ENCODE results near the gene GPBP1. TPM values are rescaled to one million over a fixed set of nuclear protein-coding genes. Genes with fewer than 3 reads are reported as not detected.

Gene GPBP1, protein sequence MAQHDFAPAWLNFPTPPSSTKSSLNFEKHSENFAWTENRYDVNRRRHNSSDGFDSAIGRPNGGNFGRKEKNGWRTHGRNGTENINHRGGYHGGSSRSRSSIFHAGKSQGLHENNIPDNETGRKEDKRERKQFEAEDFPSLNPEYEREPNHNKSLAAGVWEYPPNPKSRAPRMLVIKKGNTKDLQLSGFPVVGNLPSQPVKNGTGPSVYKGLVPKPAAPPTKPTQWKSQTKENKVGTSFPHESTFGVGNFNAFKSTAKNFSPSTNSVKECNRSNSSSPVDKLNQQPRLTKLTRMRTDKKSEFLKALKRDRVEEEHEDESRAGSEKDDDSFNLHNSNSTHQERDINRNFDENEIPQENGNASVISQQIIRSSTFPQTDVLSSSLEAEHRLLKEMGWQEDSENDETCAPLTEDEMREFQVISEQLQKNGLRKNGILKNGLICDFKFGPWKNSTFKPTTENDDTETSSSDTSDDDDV
- 38.9 and 193 TPM in 2 replicates for total RNA-seq (2011; cell fraction: chromatin; rRNA removed; ENCODE audit: low replicate concordance)
- 20.5 and 30.5 TPM in 2 replicates for total RNA-seq (2011; cell fraction: nucleolus; rRNA removed)
- 55.7 and 82.8 TPM in 2 replicates for total RNA-seq (2011; cell fraction: nucleoplasm; rRNA removed)
- total RNA-seq (2014; rRNA removed), result 61.7 and 66.2 TPM in 2 replicates
- total RNA-seq (2014; rRNA removed; fragmentation: Illumina TruSeq; extraction: Trizol), result 109 and 122 TPM in 2 replicates
- total RNA-seq (2015; rRNA removed; fragmentation: Illumina TruSeq; extraction: Trizol), result 89.1 and 97.0 TPM in 2 replicates
- 67.8 and 68.4 TPM in 2 replicates for total RNA-seq (2021)
- polyA plus RNA-seq (2011; rRNA removed), result 67.3 and 85.2 TPM in 2 replicates
- 6.1 and 19.2 TPM in 2 replicates for polyA plus RNA-seq (2011; cell fraction: cytosol; rRNA removed)
- 22.7 and 36.5 TPM in 2 replicates for polyA plus RNA-seq (2011; cell fraction: nucleus; rRNA removed)
- polyA plus RNA-seq (2012), result 51.9 and 53.1 TPM in 2 replicates
- 70.2 and 85.7 TPM in 2 replicates for polyA plus RNA-seq (2014; fragmentation: Illumina TruSeq; extraction: Trizol)
- polyA plus RNA-seq (2014; fragmentation: Nextera tagmentation; extraction: Ambion mirVana), result 10 to 100 TPM; 31.0 to 40.7 TPM
- 55.2 and 64.0 TPM in 2 replicates for polyA plus RNA-seq (2014; rRNA removed)
- polyA minus RNA-seq (2011; rRNA and poly(A)+ RNA removed), result 94.7 and 107 TPM in 2 replicates
- polyA minus RNA-seq (2011; cell fraction: cytosol; rRNA and poly(A)+ RNA removed), result 21.1 and 29.6 TPM in 2 replicates
- 26.1 and 57.8 TPM in 2 replicates for polyA minus RNA-seq (2011; cell fraction: nucleus; rRNA and poly(A)+ RNA removed)
- percentile 89 among the genes with signal in this experiment for Bru-seq, nascent RNA
- percentile 92 among the genes with signal in this experiment for BruChase-seq, experiment 1, labeled RNA remaining after a 2-hour chase
- percentile 93 among the genes with signal in this experiment for BruChase-seq, experiment 2, labeled RNA remaining after a 6-hour chase
- long read RNA-seq, experiment 1, full-length matches to known transcripts, result 158 of 376 reads
- long read RNA-seq, experiment 1, partial matches to known transcripts, result 82 of 376 reads
- long read RNA-seq, experiment 1, other reads (novel, unspliced or antisense), result 136 of 376 reads
- long read RNA-seq, experiment 2, partial matches to known transcripts, result 25 of 66 reads
- long read RNA-seq, experiment 2, other reads (novel, unspliced or antisense), result 41 of 66 reads
- long read RNA-seq, experiment 3, full-length matches to known transcripts, result 9 of 45 reads
- long read RNA-seq, experiment 3, partial matches to known transcripts, result 16 of 45 reads
- long read RNA-seq, experiment 3, other reads (novel, unspliced or antisense), result 20 of 45 reads

GRCh38 chr5:57173319-57174127 is at the start of gene GPBP1:
Gene GPBP1, plus strand, starts transcription at chr5:57174059. Its CDS starts 40,072 bp downstream, at chr5:57214131.
- peak; percentile 85 for ATAC-seq
- Histone ChIP-seq H3K79me2 (ENCODE audit: control insufficient read depth, insufficient read depth, low read length) (peaks cover 50% of the 10 kb centered on the region), H3K36me3 (ENCODE audit: control insufficient read depth, insufficient read depth, low read length) (peaks cover 25% of the 10 kb centered on the region), H3K4me1 (replicated peaks in 1 of 2; ENCODE audit: control insufficient read depth in 2 of 2, insufficient read depth in 2 of 2, low read length in 2 of 2) (peaks cover 6 to 10% of the 10 kb centered on the region in 2 experiments; a peak in 4 of 5 replicates), H2AFZ (ENCODE audit: low read depth, low read length) (peak within 1 kb of the TSS; percentile 83), H3K27me3 (ENCODE audit: control insufficient read depth in 2 of 2, insufficient read depth in 2 of 2, low read length in 2 of 2) (no peaks in the 10 kb centered on the region), H3K4me3 (peak within 1 kb of the TSS; percentile 82), H3K9ac (ENCODE audit: insufficient read depth in 1 of 2, low read depth in 2 of 2, low read length in 2 of 2) (peak within 1 kb of the TSS; percentile 97 to 100), H3K9me1 (ENCODE audit: control insufficient read depth, insufficient read depth, low read length) (no peaks in the 10 kb centered on the region), H3K27ac (ENCODE audit: extremely low read depth, low read depth, low read length) (peak within 1 kb of the TSS; percentile 99), H3K4me2 (ENCODE audit: insufficient read depth, low read length) (peak within 1 kb of the TSS; percentile 88), H3K9me3 (replicated peaks; ENCODE audit: control insufficient read depth, insufficient read depth, low read depth, low read length) (no peaks in the 10 kb centered on the region), H4K20me1 (replicated peaks; ENCODE audit: control insufficient read depth, insufficient read depth, low read length) (peaks cover 35% of the 10 kb centered on the region; the same call in 1 of the 2 replicates)
- intact Hi-C loops (cut with micrococcal nuclease) (loop anchor here (2.0 kb wide), 1 partner anchor 47 kb away; no protein-coding TSS in a partner anchor), in situ Hi-C loops (cut with MboI) (no loop called here)
- peak; percentile 92 for FAIRE-seq
- POLR2A ChIA-PET, result interaction anchor here (0.6 to 1.2 kb wide), 9 partner anchors 10 to 823 kb away, joined by 3 to 5 read pairs (median 4); partner anchors contain the start of gene SETD9
- WGBS (ENCODE audit: insufficient coverage, low coverage, missing lambda C conversion rate), result 1% methylated on average over 54 of the region's 83 CpGs
- BruUV-seq (replicated peaks), result no TSS peak
- CTCF ChIA-PET (ENCODE audit: low intra/inter-chr PET ratio), result no interaction called here
- peak; percentile 96 to 98 (median 97) for DNase-seq (ENCODE audit: extremely low read depth in 1 of 4, low spot score in 3 of 4)
- TF ChIP-seq RNF2 (IDR thresholded peaks at IDR 0.05), result peak; percentile 55; the same call in 1 of the 2 replicates
- TF ChIP-seq CSDE1 (IDR thresholded peaks at IDR 0.05), result no peak
- no peak for TF ChIP-seq POLR2B (IDR thresholded peaks at IDR 0.05; ENCODE audit: low read depth, partially characterized antibody)
- no peak for TF ChIP-seq NR2F6 (CRISPR knock-in tag; IDR thresholded peaks at IDR 0.05)
- TF ChIP-seq, protein P1, sequence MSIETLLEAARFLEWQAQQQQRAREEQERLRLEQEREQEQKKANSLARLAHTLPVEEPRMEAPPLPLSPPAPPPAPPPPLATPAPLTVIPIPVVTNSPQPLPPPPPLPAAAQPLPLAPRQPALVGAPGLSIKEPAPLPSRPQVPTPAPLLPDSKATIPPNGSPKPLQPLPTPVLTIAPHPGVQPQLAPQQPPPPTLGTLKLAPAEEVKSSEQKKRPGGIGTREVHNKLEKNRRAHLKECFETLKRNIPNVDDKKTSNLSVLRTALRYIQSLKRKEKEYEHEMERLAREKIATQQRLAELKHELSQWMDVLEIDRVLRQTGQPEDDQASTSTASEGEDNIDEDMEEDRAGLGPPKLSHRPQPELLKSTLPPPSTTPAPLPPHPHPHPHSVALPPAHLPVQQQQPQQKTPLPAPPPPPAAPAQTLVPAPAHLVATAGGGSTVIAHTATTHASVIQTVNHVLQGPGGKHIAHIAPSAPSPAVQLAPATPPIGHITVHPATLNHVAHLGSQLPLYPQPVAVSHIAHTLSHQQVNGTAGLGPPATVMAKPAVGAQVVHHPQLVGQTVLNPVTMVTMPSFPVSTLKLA (conservative IDR thresholded peaks at IDR 0.05), result peak; percentile 78 to 90
- TF ChIP-seq SPI1 (IDR thresholded peaks at IDR 0.05; ENCODE audit: borderline replicate concordance, low read depth, low read length), result peak; percentile 70; the same call in 1 of the 2 replicates
- TF ChIP-seq TEAD1 (CRISPR knock-in tag; IDR thresholded peaks at IDR 0.05), result 0 out of 4 replicates have a peak, but pooled peaks of 1 of the 2 experiments have one; percentile 74
- TF ChIP-seq C11orf30 (IDR thresholded peaks at IDR 0.05; ENCODE audit: low read depth), result no peak
- TF ChIP-seq SMAD4 (CRISPR knock-in tag; conservative IDR thresholded peaks at IDR 0.05), result no peak
- no peak for TF ChIP-seq MTF1 (CRISPR knock-in tag; IDR thresholded peaks at IDR 0.05; ENCODE audit: borderline replicate concordance)
- no peak for TF ChIP-seq ZNF217 (CRISPR knock-in tag; IDR thresholded peaks at IDR 0.05)
- TF ChIP-seq YY1 (IDR thresholded peaks at IDR 0.05; ENCODE audit: borderline replicate concordance in 1 of 3, control insufficient read depth in 1 of 3, extremely low read depth in 1 of 3, insufficient read depth in 3 of 3, insufficient read length in 1 of 3, insufficient replicate concordance in 2 of 3, low read depth in 1 of 3, low read length in 2 of 3), result peak; percentile 86 to 97 (median 93)
